NB4 (cell line): ENCODE data around the gene SFMBT2.

ENCODE experiments used
- DNase-seq: peaks from one replicate; pipeline ENCODE4 v3.0.0; 2010; ENCODE audit warnings: low read depth
- H3K4me3 ChIP-seq: one replicate; pipeline ENCODE4 v1.5.1; 2011; ENCODE audit warnings: mild to moderate bottlenecking, low read depth, low read length, moderate library complexity
- CTCF ChIP-seq: IDR thresholded peaks from one replicate; pipeline ENCODE4 v1.5.1; 2012; ENCODE audit warnings: low read depth, low read length
- MAX ChIP-seq: IDR thresholded peaks from 2 replicates; pipeline ENCODE4 v1.6.1; 2011; ENCODE audit warnings: low read depth, low read length
- MYC ChIP-seq: IDR thresholded peaks from 2 replicates; pipeline ENCODE4 v1.6.1; 2011; ENCODE audit warnings: low read depth, low read length
- POLR2A ChIP-seq: IDR thresholded peaks from 2 replicates; pipeline ENCODE4 v1.6.1; 2011; ENCODE audit warnings: mild to moderate bottlenecking; ENCODE audit not compliant: insufficient read length; ENCODE audit errors: extremely low read depth

SFMBT2 gene

GRCh38 chr10:7157091-7157490 is 253.7 kb downstream of the SFMBT2 start:
- DNase-seq, result peak; percentile 31

GRCh38 chr10:7153750-7154149 is 257.1 kb downstream of the SFMBT2 start:
- TF ChIP-seq MYC (no peak), MAX (no peak), POLR2A (no peak), CTCF (no peak)
- no peak overlapping the region for H3K4me3 ChIP-seq
- peak; percentile 38 for DNase-seq

More at GRCh38 chr10:7157091-7157490, 253.7 kb downstream of the SFMBT2 start:
- no peak overlapping the region for H3K4me3 ChIP-seq
- TF ChIP-seq CTCF (no peak), POLR2A (no peak), MYC (no peak), MAX (no peak)

- DNase-seq, result no peak
- no peak overlapping the region for H3K4me3 ChIP-seq
- no peak for TF ChIP-seq MAX
- no peak for TF ChIP-seq MYC
- TF ChIP-seq POLR2A, result no peak
- TF ChIP-seq CTCF, result no peak
Observed at GRCh38 chr10:7152982-7153381, 257.9 kb downstream of the SFMBT2 start.

- no peak overlapping the region for H3K4me3 ChIP-seq
- DNase-seq, result no peak
- TF ChIP-seq MAX (no peak), MYC (no peak), POLR2A (no peak), CTCF (no peak)
Observed at GRCh38 chr10:7152341-7152740, 258.5 kb downstream of the SFMBT2 start.

- TF ChIP-seq MAX (no peak), POLR2A (no peak)
- DNase-seq, result no peak
- H3K4me3 ChIP-seq, result no peak overlapping the region
Observed at GRCh38 chr10:7151538-7151937, 259.3 kb downstream of the SFMBT2 start.

- TF ChIP-seq CTCF, result no peak
- TF ChIP-seq MAX, result no peak
- TF ChIP-seq MYC, result no peak
- TF ChIP-seq POLR2A, result no peak
- H3K4me3 ChIP-seq, result no peak overlapping the region
- DNase-seq, result no peak
Observed at GRCh38 chr10:7150349-7150748, 260.5 kb downstream of the SFMBT2 start.
